Measurements from ENCODE around the gene CLK2. TPM values are rescaled to one million over a fixed set of nuclear protein-coding genes. Genes with fewer than 3 reads are reported as not detected.
A peak's percentile ranks its signal among the peaks of the same experiment; 100 is the strongest.

The CLK2 gene
- total and polyA plus RNA-seq, 2 of the 13 experiments (the other 11 are each of a cell fraction or from before 2014, with no cell fraction given) = 20.1 to 73.5 TPM

DNA sequence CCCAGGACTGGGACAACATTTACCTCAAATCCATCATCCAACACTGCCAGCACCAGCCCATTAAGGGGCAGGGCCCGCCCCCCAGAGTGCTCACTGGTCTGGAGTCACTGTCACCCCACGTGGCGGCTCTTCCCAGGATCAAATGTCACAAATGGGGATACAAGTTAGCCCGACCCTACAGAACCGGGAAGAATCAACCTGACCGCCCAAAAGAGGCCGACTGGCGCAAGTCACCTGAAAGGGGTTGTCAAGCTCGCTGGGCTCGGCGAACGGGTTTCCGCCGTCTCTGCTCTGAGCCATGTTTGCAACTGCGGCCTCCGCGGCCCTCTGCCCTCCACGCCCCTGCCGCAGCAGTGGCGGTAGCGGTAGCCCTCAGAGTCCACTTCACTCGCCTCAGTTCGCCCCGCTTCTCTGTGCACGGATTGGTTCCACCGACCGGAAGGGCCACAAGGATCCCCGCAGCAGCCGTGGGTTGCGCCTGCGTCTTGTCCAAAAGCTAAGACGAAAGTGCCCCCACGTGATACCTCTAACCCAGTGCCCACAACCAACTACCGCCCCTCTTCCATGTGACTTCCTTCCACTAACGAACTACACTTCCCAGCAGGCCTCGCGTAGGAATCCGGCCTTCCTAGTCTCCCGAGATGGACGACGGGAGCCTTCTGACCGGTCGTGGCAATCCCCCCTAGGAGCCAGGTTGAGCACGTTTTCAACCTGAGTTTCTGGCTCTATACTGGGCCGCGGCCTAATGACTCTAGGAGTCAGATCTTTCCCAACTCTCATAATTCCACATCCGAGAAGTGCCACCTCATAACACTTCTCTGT lies 11.2 kb downstream of the CLK2 start, which contains the start of gene SCAMP3 (continued):
- TF ChIP-seq, protein P1, sequence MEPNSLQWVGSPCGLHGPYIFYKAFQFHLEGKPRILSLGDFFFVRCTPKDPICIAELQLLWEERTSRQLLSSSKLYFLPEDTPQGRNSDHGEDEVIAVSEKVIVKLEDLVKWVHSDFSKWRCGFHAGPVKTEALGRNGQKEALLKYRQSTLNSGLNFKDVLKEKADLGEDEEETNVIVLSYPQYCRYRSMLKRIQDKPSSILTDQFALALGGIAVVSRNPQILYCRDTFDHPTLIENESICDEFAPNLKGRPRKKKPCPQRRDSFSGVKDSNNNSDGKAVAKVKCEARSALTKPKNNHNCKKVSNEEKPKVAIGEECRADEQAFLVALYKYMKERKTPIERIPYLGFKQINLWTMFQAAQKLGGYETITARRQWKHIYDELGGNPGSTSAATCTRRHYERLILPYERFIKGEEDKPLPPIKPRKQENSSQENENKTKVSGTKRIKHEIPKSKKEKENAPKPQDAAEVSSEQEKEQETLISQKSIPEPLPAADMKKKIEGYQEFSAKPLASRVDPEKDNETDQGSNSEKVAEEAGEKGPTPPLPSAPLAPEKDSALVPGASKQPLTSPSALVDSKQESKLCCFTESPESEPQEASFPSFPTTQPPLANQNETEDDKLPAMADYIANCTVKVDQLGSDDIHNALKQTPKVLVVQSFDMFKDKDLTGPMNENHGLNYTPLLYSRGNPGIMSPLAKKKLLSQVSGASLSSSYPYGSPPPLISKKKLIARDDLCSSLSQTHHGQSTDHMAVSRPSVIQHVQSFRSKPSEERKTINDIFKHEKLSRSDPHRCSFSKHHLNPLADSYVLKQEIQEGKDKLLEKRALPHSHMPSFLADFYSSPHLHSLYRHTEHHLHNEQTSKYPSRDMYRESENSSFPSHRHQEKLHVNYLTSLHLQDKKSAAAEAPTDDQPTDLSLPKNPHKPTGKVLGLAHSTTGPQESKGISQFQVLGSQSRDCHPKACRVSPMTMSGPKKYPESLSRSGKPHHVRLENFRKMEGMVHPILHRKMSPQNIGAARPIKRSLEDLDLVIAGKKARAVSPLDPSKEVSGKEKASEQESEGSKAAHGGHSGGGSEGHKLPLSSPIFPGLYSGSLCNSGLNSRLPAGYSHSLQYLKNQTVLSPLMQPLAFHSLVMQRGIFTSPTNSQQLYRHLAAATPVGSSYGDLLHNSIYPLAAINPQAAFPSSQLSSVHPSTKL (CRISPR knock-in tag; IDR thresholded peaks at IDR 0.05) = peak; percentile 33
- 0 out of 2 replicates have a peak, but pooled peaks have one; percentile 22 for TF ChIP-seq ZNF777 (CRISPR knock-in tag; IDR thresholded peaks at IDR 0.05)
- TF ChIP-seq, protein P2, sequence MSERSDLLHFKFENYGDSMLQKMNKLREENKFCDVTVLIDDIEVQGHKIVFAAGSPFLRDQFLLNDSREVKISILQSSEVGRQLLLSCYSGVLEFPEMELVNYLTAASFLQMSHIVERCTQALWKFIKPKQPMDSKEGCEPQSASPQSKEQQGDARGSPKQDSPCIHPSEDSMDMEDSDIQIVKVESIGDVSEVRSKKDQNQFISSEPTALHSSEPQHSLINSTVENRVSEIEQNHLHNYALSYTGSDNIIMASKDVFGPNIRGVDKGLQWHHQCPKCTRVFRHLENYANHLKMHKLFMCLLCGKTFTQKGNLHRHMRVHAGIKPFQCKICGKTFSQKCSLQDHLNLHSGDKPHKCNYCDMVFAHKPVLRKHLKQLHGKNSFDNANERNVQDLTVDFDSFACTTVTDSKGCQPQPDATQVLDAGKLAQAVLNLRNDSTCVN (CRISPR knock-in tag; IDR thresholded peaks at IDR 0.05; ENCODE audit: borderline replicate concordance) = peak; percentile 84
- TF ChIP-seq HNRNPL (IDR thresholded peaks at IDR 0.05; ENCODE audit: low read depth, low read length) = no peak; the same call in 1 of the 2 replicates
- TF ChIP-seq ZC3H13 (CRISPR knock-in tag; IDR thresholded peaks at IDR 0.05) = peak; percentile 97
- TF ChIP-seq YEATS4 (CRISPR knock-in tag; IDR thresholded peaks at IDR 0.05; ENCODE audit: borderline replicate concordance) = peak; percentile 36; the same call in 1 of the 2 replicates
- TF ChIP-seq CREM (IDR thresholded peaks at IDR 0.05) = peak; percentile 89
- no peak for TF ChIP-seq CREM (CRISPR knock-in tag; IDR thresholded peaks at IDR 0.05)
- TF ChIP-seq, protein P3, sequence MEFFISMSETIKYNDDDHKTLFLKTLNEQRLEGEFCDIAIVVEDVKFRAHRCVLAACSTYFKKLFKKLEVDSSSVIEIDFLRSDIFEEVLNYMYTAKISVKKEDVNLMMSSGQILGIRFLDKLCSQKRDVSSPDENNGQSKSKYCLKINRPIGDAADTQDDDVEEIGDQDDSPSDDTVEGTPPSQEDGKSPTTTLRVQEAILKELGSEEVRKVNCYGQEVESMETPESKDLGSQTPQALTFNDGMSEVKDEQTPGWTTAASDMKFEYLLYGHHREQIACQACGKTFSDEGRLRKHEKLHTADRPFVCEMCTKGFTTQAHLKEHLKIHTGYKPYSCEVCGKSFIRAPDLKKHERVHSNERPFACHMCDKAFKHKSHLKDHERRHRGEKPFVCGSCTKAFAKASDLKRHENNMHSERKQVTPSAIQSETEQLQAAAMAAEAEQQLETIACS (CRISPR knock-in tag; IDR thresholded peaks at IDR 0.05) = no peak
- peak; percentile 84 for TF ChIP-seq TAF1 (CRISPR knock-in tag; IDR thresholded peaks at IDR 0.05)
- TF ChIP-seq, protein P4, sequence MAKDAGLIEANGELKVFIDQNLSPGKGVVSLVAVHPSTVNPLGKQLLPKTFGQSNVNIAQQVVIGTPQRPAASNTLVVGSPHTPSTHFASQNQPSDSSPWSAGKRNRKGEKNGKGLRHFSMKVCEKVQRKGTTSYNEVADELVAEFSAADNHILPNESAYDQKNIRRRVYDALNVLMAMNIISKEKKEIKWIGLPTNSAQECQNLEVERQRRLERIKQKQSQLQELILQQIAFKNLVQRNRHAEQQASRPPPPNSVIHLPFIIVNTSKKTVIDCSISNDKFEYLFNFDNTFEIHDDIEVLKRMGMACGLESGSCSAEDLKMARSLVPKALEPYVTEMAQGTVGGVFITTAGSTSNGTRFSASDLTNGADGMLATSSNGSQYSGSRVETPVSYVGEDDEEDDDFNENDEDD (CRISPR knock-in tag; IDR thresholded peaks at IDR 0.05; ENCODE audit: borderline replicate concordance) = peak; percentile 57; the same call in 1 of the 2 replicates
- peak; percentile 97 for TF ChIP-seq IRF2 (CRISPR knock-in tag; IDR thresholded peaks at IDR 0.05)
- no peak for TF ChIP-seq ZNF530 (CRISPR knock-in tag; IDR thresholded peaks at IDR 0.05; ENCODE audit: low read depth)
- TF ChIP-seq, protein P5, sequence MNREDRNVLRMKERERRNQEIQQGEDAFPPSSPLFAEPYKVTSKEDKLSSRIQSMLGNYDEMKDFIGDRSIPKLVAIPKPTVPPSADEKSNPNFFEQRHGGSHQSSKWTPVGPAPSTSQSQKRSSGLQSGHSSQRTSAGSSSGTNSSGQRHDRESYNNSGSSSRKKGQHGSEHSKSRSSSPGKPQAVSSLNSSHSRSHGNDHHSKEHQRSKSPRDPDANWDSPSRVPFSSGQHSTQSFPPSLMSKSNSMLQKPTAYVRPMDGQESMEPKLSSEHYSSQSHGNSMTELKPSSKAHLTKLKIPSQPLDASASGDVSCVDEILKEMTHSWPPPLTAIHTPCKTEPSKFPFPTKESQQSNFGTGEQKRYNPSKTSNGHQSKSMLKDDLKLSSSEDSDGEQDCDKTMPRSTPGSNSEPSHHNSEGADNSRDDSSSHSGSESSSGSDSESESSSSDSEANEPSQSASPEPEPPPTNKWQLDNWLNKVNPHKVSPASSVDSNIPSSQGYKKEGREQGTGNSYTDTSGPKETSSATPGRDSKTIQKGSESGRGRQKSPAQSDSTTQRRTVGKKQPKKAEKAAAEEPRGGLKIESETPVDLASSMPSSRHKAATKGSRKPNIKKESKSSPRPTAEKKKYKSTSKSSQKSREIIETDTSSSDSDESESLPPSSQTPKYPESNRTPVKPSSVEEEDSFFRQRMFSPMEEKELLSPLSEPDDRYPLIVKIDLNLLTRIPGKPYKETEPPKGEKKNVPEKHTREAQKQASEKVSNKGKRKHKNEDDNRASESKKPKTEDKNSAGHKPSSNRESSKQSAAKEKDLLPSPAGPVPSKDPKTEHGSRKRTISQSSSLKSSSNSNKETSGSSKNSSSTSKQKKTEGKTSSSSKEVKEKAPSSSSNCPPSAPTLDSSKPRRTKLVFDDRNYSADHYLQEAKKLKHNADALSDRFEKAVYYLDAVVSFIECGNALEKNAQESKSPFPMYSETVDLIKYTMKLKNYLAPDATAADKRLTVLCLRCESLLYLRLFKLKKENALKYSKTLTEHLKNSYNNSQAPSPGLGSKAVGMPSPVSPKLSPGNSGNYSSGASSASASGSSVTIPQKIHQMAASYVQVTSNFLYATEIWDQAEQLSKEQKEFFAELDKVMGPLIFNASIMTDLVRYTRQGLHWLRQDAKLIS (CRISPR knock-in tag; IDR thresholded peaks at IDR 0.05) = 0 out of 2 replicates have a peak, but pooled peaks have one; percentile 47
- no peak for TF ChIP-seq FOXP1 (IDR thresholded peaks at IDR 0.05)
- no peak for TF ChIP-seq FOXP1 (CRISPR knock-in tag; IDR thresholded peaks at IDR 0.05)
- TF ChIP-seq ZNF24 (IDR thresholded peaks at IDR 0.05) = no peak
- no peak for TF ChIP-seq ZNF253 (CRISPR knock-in tag; IDR thresholded peaks at IDR 0.05; ENCODE audit: borderline replicate concordance)
- TF ChIP-seq TMF1 (CRISPR knock-in tag; IDR thresholded peaks at IDR 0.05; ENCODE audit: low read depth) = no peak; the same call in 1 of the 2 replicates

Measured in HepG2 (cell line).